HG03064 (cell line): ENCODE results near the gene IL1RL1.
"Not testable (repeated sequence)": the region's sequence is repeated elsewhere in the genome, so short reads cannot be mapped to it uniquely, and the experiment has no call there.

ENCODE experiments used
- ATAC-seq: cut with Tn5 transposase; IDR thresholded peaks from one replicate; pipeline ENCODE4 v1.9.1; 2021; ENCODE audit warnings: low read depth; ENCODE audit not compliant: unreplicated experiment

The IL1RL1 gene

DNA sequence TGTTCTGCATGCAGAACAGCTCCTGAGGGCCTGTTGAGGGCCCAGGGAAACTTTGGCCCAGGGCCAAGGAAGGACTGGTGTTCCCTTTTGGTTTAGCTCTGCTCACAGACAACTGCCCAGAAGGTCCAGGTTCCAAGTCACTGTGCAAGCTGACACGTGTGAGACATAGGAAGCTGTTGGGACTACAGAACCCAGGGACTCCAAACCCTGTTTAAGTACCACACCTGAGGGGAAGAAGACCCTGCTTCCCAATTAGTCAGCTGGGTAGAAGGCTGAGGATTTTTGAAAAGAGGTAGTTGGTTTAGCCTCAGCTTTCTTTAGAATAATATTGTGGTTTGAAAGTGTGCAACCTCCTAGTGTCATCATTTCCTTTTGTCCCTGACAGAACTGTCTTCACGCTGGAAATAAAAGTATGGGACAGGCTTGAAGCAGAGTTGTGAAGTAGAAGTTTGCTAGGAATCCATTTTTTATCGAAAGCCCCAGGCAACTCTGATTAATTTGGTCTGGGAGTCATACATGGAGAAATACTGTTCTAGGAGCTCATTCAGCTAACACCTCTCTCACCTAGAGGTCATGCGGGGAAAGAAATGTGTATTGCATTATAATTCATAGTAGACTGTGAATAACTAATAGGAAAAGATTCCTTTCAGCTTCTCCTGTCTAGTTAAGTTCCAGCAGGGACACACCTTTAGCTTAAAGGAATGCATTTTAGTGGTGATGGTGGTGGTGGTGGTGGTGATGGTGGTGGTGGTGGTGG, 19.9 kb upstream of the IL1RL1 start:
- ATAC-seq: no peak

DNA sequence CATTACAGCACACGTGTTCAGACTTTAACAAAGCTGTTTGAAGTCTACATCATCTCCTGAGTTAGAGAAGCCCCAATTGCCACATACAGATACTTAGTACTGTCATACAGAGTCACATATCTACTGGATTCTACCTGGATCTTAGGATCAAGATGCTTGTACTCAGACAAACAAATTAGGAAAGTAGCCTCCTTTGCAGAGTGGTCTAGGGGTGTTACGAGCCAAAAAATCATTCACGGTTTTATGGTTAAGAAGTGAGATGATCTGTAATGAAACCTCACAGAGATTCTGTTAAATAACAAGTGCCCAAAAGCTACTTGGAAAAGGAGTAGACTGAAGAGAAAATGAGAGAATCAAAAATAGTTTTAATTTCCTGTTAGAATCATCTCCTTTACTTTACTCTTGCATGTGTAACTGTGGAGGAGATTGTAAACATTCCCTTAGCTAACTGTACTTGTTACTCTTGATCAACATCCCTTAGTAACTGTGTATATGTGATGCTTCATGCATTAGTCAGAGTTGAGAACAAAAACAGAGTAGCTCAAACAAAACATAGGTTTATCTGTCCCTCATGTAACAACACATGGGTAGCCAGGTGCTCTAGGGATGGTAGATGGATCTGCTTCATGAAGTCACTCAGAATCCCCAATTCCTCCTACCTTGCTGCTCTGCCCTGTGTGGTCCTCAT, 16.4 kb upstream of the IL1RL1 start:
- no peak for ATAC-seq

DNA sequence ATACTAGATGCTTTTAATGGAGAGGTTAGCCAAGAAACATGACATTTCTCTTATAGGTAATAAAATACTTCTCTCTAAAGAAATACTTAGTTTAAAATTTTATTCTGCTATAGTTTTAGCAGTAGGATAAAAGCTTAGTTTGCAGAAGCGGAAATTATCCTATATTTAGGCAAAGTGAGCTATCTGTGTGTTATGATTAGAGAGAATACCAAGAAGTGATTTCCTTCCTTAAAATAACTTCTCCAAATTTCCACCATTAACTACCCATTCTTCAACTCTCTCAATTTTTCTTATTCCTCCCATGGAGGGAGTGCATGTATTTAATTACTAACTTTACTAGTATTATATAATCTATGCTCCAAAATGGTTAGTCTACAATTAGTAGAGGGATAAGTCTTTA, 15.8 kb upstream of the IL1RL1 start:
- ATAC-seq: no peak

GRCh38 chr2:102296449-102296848, 14.9 kb upstream of the IL1RL1 start:
- ATAC-seq: no peak

DNA sequence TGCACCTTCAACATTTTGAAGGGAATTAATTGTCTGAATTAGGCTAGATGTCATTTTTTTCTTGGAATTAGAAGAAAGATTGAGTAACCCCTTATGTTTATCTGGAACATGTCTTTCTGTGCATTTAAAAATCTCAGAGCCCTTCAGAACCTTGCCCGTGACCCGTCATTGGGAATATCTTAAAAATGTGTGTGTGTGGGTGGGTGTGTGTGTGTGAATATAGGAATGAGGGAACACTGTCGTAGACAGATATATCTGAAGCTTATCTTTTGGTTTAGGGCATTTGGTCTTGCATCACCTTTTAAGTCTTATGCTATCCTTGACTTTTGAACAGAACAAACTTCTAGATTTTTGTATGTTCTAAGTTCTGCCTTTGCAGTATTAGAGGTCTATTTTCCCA, 13.5 kb upstream of the IL1RL1 start:
- ATAC-seq: no peak

GRCh38 chr2:102301867-102302362, 9.4 kb upstream of the IL1RL1 start:
- ATAC-seq: peak; percentile 82

DNA sequence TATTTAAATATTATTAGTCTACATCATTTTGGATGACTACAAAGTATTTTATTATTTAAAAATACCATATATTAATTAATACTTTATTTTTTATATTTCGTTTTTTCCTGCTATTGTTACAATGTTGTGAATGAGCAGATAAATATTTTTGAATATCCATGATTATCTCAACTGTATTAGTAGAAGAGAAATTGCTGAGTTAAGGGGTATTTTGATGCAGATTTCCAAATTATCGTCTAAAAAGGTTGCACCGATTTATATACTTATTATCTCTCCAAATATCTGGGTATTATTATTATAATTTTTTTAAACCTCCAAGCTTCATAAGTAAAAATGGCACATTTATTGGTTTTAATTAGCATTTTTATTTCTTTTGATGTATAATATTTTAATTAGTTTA, 8.9 kb upstream of the IL1RL1 start:
- no peak for ATAC-seq

DNA sequence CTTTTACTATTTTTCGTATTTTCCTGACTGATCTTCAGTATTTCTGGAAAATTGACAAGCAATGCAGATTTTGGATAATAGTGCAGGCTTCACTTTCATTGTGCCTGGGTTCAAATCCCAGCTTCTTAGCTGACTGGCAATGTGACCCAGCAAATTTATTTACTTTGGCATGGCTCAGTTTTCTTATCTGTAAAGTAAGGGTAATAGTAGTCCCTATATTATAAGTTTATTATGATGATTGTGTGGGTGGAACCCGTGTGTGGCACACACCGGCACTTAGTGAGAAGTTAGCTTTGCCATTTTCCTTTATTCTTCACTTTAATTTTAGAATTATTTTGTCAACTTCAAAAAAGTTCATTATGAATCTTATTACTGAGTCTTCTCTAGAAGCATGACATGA, 7.8 kb upstream of the IL1RL1 start:
- ATAC-seq: no peak

GRCh38 chr2:102304268-102304667, 7.1 kb upstream of the IL1RL1 start:
- no peak for ATAC-seq

GRCh38 chr2:102304711-102305611, 6.4 kb upstream of the IL1RL1 start:
- ATAC-seq: no peak

DNA sequence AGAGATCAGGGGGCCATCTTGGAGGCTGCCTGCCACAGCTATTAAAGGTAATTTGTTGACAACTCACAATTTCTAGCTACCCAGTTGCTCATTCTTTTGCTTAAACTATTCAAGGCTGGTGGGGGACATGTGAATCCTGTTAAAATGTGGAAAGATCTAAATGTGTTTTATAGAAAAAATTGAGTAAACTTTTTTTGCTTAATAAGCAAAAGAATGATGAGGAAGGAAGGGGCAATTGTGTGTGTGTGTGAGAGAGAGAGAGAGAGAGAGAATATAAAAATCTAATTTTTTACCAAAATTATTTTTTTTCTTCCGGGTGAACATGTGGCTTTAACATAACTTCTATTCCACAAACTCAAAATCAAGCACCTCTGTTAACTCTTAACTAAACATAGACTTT, 5.2 kb upstream of the IL1RL1 start:
- ATAC-seq: no peak

GRCh38 chr2:102313025-102313424, 1.7 kb downstream of the IL1RL1 start:
- no peak for ATAC-seq

DNA sequence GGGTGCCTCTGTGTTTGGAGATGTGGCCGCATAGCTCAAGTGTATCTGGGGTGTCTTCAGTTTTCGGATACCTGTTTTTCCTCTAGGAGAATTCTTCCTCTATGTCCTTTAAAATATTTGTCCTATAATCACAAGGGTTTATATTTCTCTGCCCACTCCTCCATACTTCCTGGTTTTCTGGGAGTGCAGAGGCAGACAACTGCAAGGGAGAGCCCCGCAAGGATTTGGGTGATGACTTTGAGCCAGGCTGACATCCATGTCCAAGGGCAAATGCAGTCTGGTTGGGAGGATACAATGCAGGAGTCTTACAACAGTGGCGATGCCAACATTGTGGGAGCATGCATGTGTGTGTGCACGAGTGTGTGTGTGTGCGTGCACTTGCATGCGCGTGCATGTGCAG, 2.1 kb downstream of the IL1RL1 start:
- no peak for ATAC-seq

GRCh38 chr2:102313950-102314349, 2.6 kb downstream of the IL1RL1 start:
- no peak for ATAC-seq

DNA sequence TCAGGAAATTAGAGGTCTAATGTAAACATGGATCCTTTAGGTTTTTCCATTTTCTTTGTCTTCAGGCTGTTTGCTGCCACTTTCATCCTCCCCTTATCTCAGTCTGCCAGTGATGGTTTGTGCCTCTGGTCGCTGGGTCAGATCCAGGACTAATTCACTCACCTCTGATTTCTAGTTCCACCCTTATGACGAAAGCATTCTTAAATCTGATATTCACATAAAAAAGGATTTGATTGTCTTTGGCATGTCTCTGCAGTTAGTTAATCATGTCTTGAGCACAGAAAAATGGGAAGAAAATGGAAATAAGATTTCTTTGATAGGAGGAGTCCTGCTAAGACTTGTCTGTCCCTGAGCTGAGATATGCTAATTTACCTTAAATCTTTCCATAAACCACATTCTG, 4.6 kb downstream of the IL1RL1 start:
- no peak for ATAC-seq

DNA sequence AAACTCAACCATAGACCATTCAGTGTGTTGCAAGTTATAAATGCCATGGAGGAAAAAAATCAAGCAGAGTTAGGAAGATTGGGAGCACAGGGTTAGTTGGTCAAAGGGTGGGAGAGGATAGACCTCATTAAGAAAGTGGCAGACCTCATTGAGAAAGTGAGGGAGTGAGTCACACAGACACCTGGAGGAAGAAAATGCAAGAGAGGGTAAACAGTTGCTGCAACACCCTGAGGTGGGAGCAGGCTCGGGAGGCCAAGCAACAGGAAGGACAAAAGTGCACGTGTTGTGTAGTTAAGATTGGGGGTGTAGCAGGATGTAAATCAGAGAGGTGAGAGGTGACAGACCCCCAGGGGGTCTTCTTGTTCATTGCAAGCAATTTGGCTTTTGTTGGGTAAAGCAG, 6.4 kb downstream of the IL1RL1 start:
- ATAC-seq: no peak

GRCh38 chr2:102318437-102318836, 7.1 kb downstream of the IL1RL1 start:
- no peak for ATAC-seq

DNA sequence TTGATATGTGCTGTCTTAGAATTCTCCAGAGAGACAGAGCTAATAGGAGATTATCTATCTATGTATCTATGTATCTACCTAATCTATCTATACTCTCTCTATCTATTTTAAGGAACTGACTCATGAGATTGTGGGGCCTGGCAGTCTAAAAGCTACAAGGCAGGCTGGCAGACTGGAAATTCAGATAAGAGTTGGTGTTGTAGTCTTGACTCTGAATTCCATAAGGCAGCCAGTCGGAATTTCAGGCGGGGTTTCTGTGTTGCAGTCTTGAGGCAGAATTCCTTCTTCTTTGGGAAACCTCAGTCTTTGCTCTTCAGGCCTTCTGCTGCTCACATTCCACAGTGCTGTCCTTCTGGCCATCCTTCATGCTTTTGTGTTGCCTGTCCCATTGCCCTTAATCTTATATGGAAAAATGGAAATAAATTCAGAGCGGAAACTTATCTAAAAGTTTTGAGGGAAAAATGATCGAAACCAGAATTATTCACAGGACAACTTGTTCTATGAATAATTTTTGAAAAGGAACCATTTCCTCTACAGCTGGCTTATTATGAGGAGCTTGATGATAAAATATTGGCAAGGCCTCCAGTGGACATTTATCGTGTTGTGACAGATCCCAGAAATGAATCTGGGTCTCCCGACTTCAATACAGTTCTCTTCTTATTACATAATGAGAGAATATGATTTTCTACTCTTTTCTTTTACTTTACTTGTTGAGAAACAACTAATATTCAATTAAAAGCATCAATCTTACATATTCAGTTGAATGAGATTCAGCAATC, 10.8 kb downstream of the IL1RL1 start:
- no peak for ATAC-seq

DNA sequence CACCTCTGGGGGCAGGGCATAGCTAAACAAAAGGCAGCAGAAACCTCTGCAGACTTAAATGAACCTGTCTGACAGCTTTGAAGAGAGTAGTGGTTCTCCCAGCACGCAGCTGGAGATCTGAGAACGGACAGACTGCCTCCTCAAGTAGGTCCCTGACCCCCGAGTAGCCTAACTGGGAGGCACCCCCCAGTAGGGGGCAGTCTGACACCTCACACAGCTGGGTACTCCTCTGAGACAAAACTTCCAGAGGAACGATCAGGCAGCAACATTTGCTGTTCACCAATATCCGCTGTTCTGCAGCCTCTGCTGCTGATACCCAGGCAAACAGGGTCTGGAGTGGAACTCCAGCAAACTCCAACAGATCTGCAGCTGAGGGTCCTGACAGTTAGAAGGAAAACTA, 13.6 kb downstream of the IL1RL1 start:
- ATAC-seq: not testable (repeated sequence)

GRCh38 chr2:102331311-102331980, 20.1 kb downstream of the IL1RL1 start:
- no peak for ATAC-seq
